Chondrocyte (in vitro differentiated cells): Measurements from ENCODE around the gene RIMBP2. TPM values are rescaled to one million over a fixed set of nuclear protein-coding genes. Genes with fewer than 3 reads are reported as not detected.
"Not testable (repeated sequence)": the region's sequence is repeated elsewhere in the genome, so short reads cannot be mapped to it uniquely, and the experiment has no call there.

Experiments
- DNase-seq: peaks from one replicate; pipeline ENCODE4 v3.0.0; 2021; ENCODE audit warnings: mixed read lengths, low spot score
- H3K27ac Mint-ChIP-seq: one replicate; pipeline ENCODE4 v1.8.0; 2021; ENCODE audit warnings: mild to moderate bottlenecking, moderate library complexity, mixed read lengths; ENCODE audit not compliant: unreplicated experiment
- H3K27me3 Mint-ChIP-seq: 2 replicates; pipeline ENCODE4 v1.8.0; 2021; ENCODE audit warnings: low read depth, mixed read lengths
- H3K36me3 Mint-ChIP-seq: 2 replicates; pipeline ENCODE4 v1.8.0; 2021; ENCODE audit warnings: low read depth, mixed read lengths
- H3K4me1 Mint-ChIP-seq: 2 replicates; pipeline ENCODE4 v1.8.0; 2021; ENCODE audit warnings: low read depth, mild to moderate bottlenecking, mixed read lengths
- H3K4me3 Mint-ChIP-seq: one replicate; pipeline ENCODE4 v1.8.0; 2021; ENCODE audit warnings: mild to moderate bottlenecking, moderate library complexity, mixed read lengths; ENCODE audit not compliant: unreplicated experiment
- H3K9me3 Mint-ChIP-seq: 2 replicates; pipeline ENCODE4 v1.8.0; 2021; ENCODE audit warnings: low read depth, mixed read lengths
- total RNA-seq: library from RNA; stranded (reverse); gene quantifications from 3 replicates; pipeline ENCODE4 v1.2.1, GENCODE V29; 2021
- TF ChIP-seq, protein P1 (sequence below): fragments of 200-600 bp; sonication (generic); IDR thresholded peaks from 2 replicates; pipeline ENCODE4 v1.5.0; 2021; ENCODE audit warnings: antibody characterized with exemption, mild to moderate bottlenecking, moderate library complexity

Gene RIMBP2
- total RNA-seq, 1 donor from 2014 or later: 0.30 TPM

DNA sequence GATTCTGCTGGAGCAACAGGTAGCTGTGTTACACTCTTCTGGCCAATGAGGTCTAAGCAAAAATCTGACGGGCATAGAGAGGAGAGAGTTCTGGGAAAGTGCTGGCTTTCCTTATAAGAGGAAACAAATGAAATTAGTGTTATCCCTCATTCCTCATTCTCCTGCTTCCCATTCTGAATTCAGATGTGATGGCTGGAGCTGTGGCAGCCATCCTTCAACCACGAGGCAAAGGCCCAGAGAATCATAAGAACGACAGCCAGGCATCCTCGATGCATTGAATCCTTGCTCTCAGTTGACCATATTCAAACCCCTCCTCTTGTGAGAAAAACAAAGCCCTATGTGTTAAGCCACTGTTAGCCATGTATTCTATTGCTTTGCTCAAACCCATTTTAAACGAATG is 27.5 kb upstream of the RIMBP2 start:
- TF ChIP-seq, protein P1, sequence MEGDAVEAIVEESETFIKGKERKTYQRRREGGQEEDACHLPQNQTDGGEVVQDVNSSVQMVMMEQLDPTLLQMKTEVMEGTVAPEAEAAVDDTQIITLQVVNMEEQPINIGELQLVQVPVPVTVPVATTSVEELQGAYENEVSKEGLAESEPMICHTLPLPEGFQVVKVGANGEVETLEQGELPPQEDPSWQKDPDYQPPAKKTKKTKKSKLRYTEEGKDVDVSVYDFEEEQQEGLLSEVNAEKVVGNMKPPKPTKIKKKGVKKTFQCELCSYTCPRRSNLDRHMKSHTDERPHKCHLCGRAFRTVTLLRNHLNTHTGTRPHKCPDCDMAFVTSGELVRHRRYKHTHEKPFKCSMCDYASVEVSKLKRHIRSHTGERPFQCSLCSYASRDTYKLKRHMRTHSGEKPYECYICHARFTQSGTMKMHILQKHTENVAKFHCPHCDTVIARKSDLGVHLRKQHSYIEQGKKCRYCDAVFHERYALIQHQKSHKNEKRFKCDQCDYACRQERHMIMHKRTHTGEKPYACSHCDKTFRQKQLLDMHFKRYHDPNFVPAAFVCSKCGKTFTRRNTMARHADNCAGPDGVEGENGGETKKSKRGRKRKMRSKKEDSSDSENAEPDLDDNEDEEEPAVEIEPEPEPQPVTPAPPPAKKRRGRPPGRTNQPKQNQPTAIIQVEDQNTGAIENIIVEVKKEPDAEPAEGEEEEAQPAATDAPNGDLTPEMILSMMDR: no peak
- Mint-ChIP-seq H3K27me3 (peaks cover 28% of the 10 kb centered on the region), H3K4me1 (no peaks in the 10 kb centered on the region), H3K9me3 (no peaks in the 10 kb centered on the region), H3K27ac (no peak overlapping the region), H3K4me3 (no peak overlapping the region), H3K36me3 (no peaks in the 10 kb centered on the region)
- DNase-seq: no peak

DNA sequence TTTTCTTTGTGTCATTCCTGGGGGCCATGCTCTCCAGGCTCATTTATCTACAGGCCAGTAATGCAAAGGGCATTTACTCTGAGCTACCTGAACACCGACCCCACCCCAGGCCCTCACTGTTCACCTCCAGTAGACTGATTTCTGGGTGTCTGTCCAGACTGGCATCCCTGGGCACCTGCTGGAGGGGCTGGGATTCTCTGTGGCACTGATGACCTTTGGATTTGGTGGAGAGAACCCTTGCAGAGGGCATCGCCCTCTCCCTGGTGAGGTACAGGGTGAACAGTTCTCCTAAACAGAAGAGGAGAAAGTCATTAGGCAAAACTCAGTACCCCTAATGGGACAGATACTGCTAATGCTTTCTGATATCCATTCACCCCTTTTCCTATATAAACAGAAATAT is 27.1 kb upstream of the RIMBP2 start:
- no peaks in the 10 kb centered on the region for H3K4me1 Mint-ChIP-seq

DNA sequence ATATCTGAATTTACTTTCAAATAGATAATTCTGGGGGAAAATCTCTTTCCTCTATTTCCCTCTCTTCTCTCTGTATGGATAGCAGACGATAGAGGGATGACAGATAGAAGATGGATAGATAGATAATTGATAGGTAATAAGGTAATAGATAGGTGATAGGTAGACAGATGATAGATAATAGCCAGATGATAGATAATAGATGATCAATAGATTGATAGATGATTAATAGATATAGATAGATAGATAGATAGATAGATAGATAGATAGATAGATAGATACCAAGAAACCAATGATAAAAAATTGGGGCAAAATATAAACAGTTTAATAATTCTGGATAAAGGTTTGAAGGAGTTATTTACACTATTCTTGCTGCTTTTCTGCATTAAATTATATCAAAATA is 26.6 kb upstream of the RIMBP2 start:
- H3K4me1 Mint-ChIP-seq: no peaks in the 10 kb centered on the region
- no peak overlapping the region for H3K27ac Mint-ChIP-seq
- peaks cover 25% of the 10 kb centered on the region for H3K27me3 Mint-ChIP-seq
- no peak overlapping the region for H3K4me3 Mint-ChIP-seq
- no peaks in the 10 kb centered on the region for H3K9me3 Mint-ChIP-seq
- no peaks in the 10 kb centered on the region for H3K36me3 Mint-ChIP-seq
- DNase-seq: no peak
- TF ChIP-seq, protein P1: no peak

More for the DNA sequence above, 27.1 kb upstream of the RIMBP2 start:
- H3K27ac Mint-ChIP-seq: no peak overlapping the region
- no peak for DNase-seq
- no peaks in the 10 kb centered on the region for H3K9me3 Mint-ChIP-seq
- no peak overlapping the region for H3K4me3 Mint-ChIP-seq
- TF ChIP-seq, protein P1: no peak
- no peaks in the 10 kb centered on the region for H3K36me3 Mint-ChIP-seq
- peaks cover 27% of the 10 kb centered on the region for H3K27me3 Mint-ChIP-seq

DNA sequence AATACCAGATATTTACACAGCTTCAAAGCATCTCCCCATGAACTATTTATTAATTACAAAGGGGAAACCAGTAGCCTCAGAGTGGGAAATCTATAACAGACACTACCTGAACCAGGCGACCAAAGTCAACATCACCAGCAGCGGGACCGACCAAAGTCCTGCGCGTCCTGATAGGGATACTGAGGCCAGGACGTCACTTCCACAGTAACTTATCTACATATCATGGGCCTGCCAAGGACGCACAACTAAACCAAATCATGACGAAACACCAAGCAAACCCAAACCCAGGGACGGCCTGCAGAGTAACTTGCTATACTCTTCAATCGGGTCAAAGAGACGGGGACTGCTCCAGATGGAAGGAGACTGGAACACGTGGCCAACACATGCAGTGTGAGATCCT is 26.0 kb upstream of the RIMBP2 start:
- DNase-seq: no peak
- no peaks in the 10 kb centered on the region for H3K4me1 Mint-ChIP-seq
- H3K36me3 Mint-ChIP-seq: no peaks in the 10 kb centered on the region
- TF ChIP-seq, protein P1: no peak
- no peak overlapping the region for H3K27ac Mint-ChIP-seq
- H3K9me3 Mint-ChIP-seq: no peaks in the 10 kb centered on the region
- peaks cover 28% of the 10 kb centered on the region for H3K27me3 Mint-ChIP-seq
- H3K4me3 Mint-ChIP-seq: no peak overlapping the region

DNA sequence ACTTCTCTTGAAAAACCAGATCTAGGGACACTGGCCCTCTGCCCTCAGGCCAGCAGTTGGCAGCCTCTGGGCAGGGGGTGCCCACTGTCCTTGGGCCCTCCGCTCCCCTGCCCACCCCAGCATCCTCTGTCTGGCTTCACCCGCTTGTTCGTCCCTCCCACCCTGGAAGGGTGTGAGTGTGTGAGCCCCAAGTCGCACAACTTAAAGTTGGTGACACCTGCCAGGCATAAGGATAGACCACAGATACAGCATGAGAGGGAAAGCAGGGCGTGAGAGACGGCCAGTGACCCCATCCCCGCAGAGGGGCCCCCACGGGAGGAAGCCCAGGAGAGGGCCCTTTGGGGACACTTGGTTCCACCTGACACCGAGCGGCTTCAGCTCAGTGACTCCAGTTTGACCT is 23.5 kb upstream of the RIMBP2 start:
- TF ChIP-seq, protein P1: no peak
- Mint-ChIP-seq H3K9me3 (no peaks in the 10 kb centered on the region), H3K27me3 (peaks cover 34% of the 10 kb centered on the region), H3K4me1 (no peaks in the 10 kb centered on the region), H3K36me3 (no peaks in the 10 kb centered on the region), H3K27ac (no peak overlapping the region), H3K4me3 (no peak overlapping the region)
- DNase-seq: no peak

DNA sequence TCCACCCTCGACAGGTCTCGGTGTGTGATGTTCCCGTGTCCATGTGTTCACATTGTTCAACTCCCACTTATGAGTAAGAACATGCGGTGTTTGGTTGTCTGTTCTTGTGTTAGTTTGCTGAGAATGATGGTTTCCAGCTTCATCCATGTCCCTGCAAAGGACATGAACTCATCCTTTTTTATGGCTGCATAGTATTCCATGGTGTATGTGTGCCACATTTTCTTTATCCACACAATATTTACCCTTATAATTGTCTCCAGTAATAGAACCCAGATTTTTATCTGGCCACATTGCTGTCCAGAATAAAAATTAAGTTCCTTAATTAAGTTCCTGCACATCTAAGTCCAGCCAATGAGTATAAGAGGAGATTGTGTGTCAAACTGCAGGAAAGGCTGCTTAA is 22.3 kb upstream of the RIMBP2 start:
- H3K27ac Mint-ChIP-seq, DNase-seq, H3K4me1 Mint-ChIP-seq, H3K36me3 Mint-ChIP-seq, H3K4me3 Mint-ChIP-seq, H3K9me3 Mint-ChIP-seq: not testable (repeated sequence)
- peaks cover 34% of the 10 kb centered on the region for H3K27me3 Mint-ChIP-seq
